BJ (cell line): ENCODE data around the gene ANKRD53. TPM values are rescaled to one million over a fixed set of nuclear protein-coding genes. Genes with fewer than 3 reads are reported as not detected.
A peak's percentile ranks its signal among the peaks of the same experiment; 100 is the strongest.

Source experiments
- CTCF ChIA-PET: fragments of 350-600 bp; formaldehyde crosslinking; extraction: SDS; loops from one replicate; lab custom pipeline; 2021; ENCODE audit warnings: antibody characterized with exemption, inconsistent platforms; lab: Yijun Ruan, JAX
- POLR2A ChIA-PET: fragments of 300-600 bp; sonication (Branson Sonifier 250); formaldehyde crosslinking; extraction: SDS; loops from one replicate; lab custom pipeline; 2021; ENCODE audit warnings: antibody characterized with exemption; lab: Charles Lee
- DNase-seq: peaks from one replicate; pipeline ENCODE4 v3.0.0-alpha.2; 2011; ENCODE audit warnings: low read depth
- H3K27me3 ChIP-seq: 2 replicates; pipeline ENCODE4 v1.6.0; 2011; ENCODE audit warnings: low read length; ENCODE audit not compliant: control insufficient read depth, insufficient read depth
- H3K36me3 ChIP-seq: 2 replicates; pipeline ENCODE4 v1.5.1; 2011; ENCODE audit warnings: low read length; ENCODE audit not compliant: control insufficient read depth, insufficient read depth
- H3K4me3 ChIP-seq: 2 replicates; pipeline ENCODE4 v1.5.1; 2011; ENCODE audit warnings: low read depth, mild to moderate bottlenecking, control low read depth, low read length
- polyA plus RNA-seq: library from polyadenylated mRNA; depleted of rRNA; stranded (reverse); fragments of >200 nt; gene quantifications from 2 replicates; pipeline ENCODE4 v1.2.3, GENCODE V29; 2011
- TF ChIP-seq, protein P1 (sequence below): IDR thresholded peaks from 2 replicates; pipeline ENCODE4 v1.5.1; 2011; ENCODE audit warnings: low read depth, mild to moderate bottlenecking, control low read depth, inconsistent platforms, low read length, moderate library complexity; ENCODE audit not compliant: insufficient read depth

ANKRD53 gene
- polyA plus RNA-seq, 1 experiment = 0.43 TPM

DNA sequence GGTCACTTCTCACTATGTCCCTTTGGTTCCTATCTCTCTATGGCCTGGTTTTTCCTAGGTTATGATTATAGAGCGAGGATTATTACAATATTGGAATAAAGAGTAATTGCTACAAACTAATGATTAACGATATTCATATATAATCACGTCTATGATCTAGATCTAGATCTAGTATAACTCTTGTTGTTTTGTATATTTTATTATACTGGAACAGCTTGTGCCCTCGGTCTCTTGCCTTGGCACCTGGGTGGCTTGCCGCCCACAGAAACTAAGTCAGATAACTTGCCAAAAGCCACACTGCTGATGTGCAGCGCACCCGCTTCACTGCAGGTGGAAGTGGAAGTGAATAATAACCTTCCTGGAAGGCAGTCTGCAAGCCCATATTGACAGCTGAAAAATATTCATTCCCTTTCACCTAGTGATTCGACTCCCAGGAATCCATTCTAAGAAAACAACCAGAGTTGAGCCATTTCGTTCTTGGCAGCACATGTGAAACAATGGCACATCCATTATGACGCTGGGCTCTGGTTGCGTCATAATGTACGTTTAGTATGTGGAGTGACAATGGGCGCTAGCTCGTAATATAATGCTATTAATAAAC is 725 bp upstream of the ANKRD53 start:
- POLR2A ChIA-PET = interaction anchor here (0.6 kb wide), 2 partner anchors 30 to 187 kb away, joined by 3 to 15 read pairs; partner anchors contain the start of gene FIGLA
- CTCF ChIA-PET = interaction anchor here (0.7 to 4.6 kb wide), 13 partner anchors 9 to 106 kb away, joined by 3 to 44 read pairs (median 3); no protein-coding TSS in a partner anchor
- peak overlapping the region; percentile 51 for H3K4me3 ChIP-seq

DNA sequence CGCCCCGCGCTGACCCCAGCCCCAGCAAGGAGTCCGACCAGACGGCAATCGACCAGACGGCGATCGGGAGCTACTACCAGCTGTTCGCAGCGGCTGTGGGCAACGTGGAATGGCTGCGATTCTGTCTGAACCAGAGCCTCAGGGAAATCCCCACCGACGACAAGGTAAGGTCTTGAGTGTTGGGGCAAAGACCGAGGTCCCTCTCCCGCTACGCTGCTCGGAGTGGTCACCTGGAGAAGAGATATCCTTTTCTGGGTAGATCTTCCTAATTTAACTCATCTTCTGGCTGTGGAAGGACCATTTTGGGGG is 704 bp downstream of the ANKRD53 start:
- CTCF ChIA-PET = interaction anchor here (0.6 to 4.6 kb wide), 4 partner anchors 13 to 117 kb away, joined by 3 to 44 read pairs (median 5); no protein-coding TSS in a partner anchor
- POLR2A ChIA-PET = no interaction called here
- Histone ChIP-seq H3K36me3 (0 out of 2 replicates have a peak, but pooled peaks cover 1% of the 10 kb centered on the region), H3K27me3 (no peaks in the 10 kb centered on the region), H3K4me3 (peak overlapping the region; percentile 51)
- TF ChIP-seq, protein P1, sequence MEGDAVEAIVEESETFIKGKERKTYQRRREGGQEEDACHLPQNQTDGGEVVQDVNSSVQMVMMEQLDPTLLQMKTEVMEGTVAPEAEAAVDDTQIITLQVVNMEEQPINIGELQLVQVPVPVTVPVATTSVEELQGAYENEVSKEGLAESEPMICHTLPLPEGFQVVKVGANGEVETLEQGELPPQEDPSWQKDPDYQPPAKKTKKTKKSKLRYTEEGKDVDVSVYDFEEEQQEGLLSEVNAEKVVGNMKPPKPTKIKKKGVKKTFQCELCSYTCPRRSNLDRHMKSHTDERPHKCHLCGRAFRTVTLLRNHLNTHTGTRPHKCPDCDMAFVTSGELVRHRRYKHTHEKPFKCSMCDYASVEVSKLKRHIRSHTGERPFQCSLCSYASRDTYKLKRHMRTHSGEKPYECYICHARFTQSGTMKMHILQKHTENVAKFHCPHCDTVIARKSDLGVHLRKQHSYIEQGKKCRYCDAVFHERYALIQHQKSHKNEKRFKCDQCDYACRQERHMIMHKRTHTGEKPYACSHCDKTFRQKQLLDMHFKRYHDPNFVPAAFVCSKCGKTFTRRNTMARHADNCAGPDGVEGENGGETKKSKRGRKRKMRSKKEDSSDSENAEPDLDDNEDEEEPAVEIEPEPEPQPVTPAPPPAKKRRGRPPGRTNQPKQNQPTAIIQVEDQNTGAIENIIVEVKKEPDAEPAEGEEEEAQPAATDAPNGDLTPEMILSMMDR = no peak
- DNase-seq = no peak

More for the DNA sequence above, 725 bp upstream of the ANKRD53 start:
- TF ChIP-seq, protein P1 = no peak
- 0 out of 2 replicates have a peak, but pooled peaks cover 1% of the 10 kb centered on the region for H3K36me3 ChIP-seq
- DNase-seq = peak; percentile 24
- no peaks in the 10 kb centered on the region for H3K27me3 ChIP-seq

DNA sequence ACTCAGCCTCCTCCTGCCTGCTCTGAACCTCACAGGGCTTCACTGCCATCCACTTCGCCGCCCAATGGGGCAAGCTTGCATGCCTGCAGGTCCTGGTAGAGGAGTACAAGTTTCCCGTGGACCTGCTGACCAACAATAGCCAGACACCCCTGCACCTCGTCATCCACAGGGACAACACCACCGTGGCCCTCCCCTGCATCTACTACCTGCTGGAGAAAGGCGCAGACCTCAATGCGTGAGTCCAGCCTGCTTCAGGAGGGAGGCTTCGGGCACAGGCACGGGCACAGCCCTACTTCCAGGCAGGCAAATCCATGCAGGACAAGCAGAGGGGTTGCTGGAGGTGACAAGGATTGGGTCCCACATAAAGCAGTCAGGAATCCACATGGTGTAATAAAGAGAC is 1.2 kb downstream of the ANKRD53 start:
- CTCF ChIA-PET = interaction anchor here (0.6 to 4.6 kb wide), 2 partner anchors 14 to 32 kb away, joined by 3 to 44 read pairs; no protein-coding TSS in a partner anchor
- 0 out of 2 replicates have a peak, but pooled peaks cover 1% of the 10 kb centered on the region for H3K36me3 ChIP-seq
- no peak for DNase-seq
- no peaks in the 10 kb centered on the region for H3K27me3 ChIP-seq
- POLR2A ChIA-PET = no interaction called here
- H3K4me3 ChIP-seq = no peak overlapping the region
- TF ChIP-seq, protein P1 = no peak

DNA sequence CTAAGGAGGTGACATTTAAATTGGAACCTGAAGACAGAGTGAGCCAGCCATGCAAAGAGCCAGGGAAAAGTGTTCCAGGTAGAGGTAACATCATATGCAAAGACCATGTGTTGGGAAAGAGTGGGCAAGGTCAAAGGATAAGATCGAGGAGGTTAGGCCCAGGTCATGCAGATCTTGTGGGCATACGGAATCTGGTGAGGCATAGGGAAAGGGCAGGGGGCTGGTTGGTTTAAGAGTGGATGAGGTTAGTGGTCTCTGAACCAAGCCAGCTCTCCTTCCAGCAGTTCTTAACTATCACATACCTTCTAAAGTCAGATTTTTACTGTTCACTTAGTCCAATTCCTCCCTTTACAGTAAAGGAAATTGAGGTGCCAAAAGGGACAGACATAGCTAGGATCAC is 3.0 kb downstream of the ANKRD53 start:
- DNase-seq = no peak
- H3K27me3 ChIP-seq = no peaks in the 10 kb centered on the region
- ChIA-PET CTCF (interaction anchor here (1.0 to 2.0 kb wide), 3 partner anchors 33 to 300 kb away, joined by 3 to 6 read pairs (median 3); no protein-coding TSS in a partner anchor), POLR2A (no interaction called here)
- TF ChIP-seq, protein P1 = no peak
- no peak overlapping the region for H3K4me3 ChIP-seq
- H3K36me3 ChIP-seq = peaks cover 1% of the 10 kb centered on the region; the same call in 1 of the 2 replicates

DNA sequence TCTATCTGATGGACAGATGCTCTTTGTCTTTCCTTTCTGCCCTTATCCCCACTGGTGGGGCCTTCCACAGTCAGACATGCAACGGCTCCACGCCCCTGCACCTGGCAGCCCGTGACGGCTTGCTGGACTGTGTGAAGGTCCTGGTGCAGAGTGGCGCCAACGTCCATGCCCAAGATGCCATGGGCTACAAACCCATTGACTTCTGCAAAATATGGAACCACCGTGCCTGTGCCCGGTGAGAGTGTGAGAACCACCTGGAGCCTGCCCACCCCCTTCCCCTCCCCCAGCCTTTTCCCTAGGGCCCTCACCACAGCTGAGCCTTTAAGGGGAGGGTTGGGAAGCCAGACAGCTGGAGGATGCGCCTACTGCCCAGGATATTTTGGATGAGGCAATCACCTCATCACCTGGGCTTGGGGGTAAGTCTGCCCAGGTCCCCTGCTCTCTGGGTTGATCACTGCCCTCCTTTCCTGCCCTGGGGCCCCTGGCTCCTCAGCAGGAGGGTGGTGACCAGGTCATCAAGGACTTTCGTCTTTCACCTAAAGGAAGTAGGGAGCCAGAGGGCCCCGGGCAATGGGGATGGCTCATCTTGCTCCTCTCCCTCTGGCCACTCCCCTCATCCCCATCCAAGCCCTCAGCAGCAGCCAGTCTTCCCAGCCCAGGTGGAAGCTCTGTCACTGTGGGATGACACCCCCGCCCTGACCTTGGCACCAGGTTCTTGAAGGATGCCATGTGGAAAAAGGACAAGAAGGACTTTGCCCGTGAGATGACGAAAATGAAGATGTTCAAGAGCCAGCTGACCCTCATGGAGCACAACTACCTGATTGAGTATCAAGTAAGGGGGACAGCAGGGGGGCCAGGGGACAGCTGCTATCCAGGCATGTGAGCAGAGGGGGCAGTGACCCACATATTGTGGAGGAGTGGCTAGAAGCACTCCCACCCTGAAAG is 3.7 kb downstream of the ANKRD53 start:
- H3K36me3 ChIP-seq = peaks cover 3% of the 10 kb centered on the region; the same call in 1 of the 2 replicates
- no peak overlapping the region for H3K4me3 ChIP-seq
- POLR2A ChIA-PET = no interaction called here
- TF ChIP-seq, protein P1 = no peak
- H3K27me3 ChIP-seq = no peaks in the 10 kb centered on the region
- DNase-seq = no peak
- CTCF ChIA-PET = interaction anchor here (1.0 to 2.8 kb wide), 6 partner anchors 12 to 299 kb away, joined by 3 to 23 read pairs (median 6); partner anchors contain the start of gene TEX261
